Raji (cell line): ENCODE measurements around the gene HNRNPA3.

Experiments
- POLR2A ChIP-seq: IDR thresholded peaks from 2 replicates; pipeline ENCODE4 v1.6.1; 2011; ENCODE audit warnings: low read depth, low read length, control low read depth; ENCODE audit not compliant: insufficient read depth

HNRNPA3 gene

GRCh38 chr2:177180269-177181000 lies 32.2 kb upstream of the HNRNPA3 start:
- TF ChIP-seq POLR2A = no peak

- no peak for TF ChIP-seq POLR2A
Measured at GRCh38 chr2:177183860-177184259, 28.7 kb upstream of the HNRNPA3 start.

- TF ChIP-seq POLR2A = no peak
Measured at GRCh38 chr2:177184606-177185005, 28.0 kb upstream of the HNRNPA3 start.

DNA sequence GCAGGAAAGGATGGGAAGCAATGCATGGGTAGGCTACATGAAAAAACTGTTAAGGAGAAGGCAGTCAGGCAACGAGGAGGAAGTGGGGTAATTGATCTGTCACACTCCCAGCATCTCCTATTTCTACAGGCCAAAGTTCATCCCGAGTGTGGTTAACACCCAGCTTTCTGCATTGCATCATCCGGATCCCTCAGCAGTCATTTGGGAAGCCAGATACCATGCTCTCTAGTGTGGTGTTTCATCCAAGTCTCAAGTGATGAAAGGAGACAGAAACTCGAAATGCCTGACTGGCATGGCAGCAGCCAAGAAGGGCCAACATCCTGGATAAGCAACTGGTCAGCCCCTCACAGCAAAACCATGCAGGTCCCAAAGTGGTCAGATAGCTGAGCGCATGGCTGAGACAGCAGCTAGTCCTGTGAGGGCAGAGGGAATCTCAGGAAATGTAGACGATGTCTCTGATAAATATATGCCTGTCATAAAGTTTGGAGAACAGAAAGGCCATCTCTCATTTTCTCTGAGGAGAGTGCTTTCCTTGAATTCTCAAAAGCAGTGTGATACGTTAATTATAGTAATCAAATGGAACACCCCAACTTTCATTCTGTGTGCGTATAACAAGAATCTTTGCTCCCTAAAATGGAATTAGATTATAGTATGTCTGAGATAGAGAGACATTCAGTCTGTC lies 24.8 kb upstream of the HNRNPA3 start:
- TF ChIP-seq POLR2A = no peak

DNA sequence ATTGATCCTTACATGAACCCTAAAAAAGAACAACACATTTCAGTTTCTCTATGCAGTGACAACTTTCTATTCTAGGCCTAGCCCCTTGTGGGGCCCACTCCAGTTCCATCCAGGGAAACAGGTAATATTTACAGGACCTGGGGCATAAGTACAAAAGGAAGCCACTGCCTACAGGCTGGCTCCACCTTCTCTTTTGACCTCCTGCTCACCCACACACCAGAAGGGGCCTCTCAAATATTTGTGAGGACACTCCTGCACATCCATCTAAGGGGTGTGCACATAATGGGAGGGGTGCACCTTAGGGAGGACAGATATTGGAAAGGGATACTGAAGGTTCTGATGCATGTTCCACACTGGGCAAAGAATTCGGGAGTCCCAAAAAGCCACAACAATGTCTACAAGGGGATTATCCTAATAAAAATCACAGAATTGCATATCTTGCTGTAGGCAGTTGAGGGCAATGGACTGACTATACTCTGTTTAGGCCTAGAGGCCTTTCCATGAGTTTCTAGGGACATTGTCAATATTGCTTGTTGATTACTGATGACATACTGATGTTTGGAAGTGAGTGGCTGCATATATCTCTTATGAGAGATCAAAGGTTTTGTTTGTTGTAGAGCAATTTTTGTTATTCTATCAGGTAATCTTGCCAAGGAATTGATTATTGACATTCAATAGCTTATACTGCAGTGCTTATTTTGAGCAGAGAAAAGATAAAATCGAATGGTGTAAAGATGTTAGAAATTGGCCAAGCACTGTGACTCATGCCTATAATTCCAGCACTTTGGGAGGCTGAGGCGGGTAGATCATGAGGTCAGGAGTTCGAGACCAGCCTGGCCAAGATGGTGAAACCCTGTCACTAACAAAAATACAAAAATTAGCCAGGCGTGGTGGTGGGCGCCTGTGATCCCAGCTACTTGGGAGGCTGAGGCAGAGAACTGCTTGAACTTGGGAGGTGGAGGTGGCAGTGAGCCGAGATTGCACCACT lies 23.8 kb upstream of the HNRNPA3 start:
- TF ChIP-seq POLR2A = no peak

DNA sequence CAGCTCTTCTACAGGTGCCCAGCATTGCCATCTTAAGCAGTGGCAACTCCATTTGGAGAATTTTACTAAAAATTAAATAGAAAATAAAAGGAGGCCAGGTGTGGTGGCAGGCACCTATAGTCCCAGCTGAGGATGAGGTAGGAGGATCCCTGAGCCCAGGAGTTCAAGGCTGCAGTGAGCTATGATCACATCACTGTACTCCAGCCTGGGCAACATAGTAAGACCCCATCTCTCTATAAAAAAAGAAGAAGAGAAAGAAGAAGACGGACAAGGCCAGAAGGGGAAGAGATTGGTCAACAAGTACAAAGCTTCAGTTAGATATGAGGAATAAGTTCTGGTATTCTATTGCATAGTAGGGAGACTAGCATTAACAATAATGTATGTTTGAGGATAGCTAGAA lies 21.7 kb upstream of the HNRNPA3 start:
- no peak for TF ChIP-seq POLR2A

GRCh38 chr2:177192788-177193187 lies 19.8 kb upstream of the HNRNPA3 start:
- no peak for TF ChIP-seq POLR2A

DNA sequence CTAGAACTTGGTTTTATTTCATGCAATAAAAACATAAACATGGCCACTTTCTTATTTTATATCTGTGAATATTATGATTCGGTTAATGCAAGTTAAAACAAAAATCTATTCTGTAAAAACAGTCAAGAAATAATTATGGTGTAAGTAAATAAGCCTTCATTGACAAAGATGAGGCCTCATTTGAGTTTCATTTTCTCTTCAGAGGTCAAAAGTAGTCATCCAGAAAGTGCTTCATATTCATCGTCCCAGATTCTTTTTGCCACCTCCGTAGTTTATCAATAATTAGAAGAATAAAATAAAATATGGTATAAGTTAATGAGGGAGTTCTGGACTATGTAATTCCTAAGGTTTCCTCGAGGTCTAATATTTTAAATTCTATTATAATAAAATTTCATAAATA lies 19.4 kb upstream of the HNRNPA3 start:
- TF ChIP-seq POLR2A = no peak

GRCh38 chr2:177195194-177195593 lies 17.4 kb upstream of the HNRNPA3 start:
- no peak for TF ChIP-seq POLR2A

GRCh38 chr2:177201919-177202346 lies 10.7 kb upstream of the HNRNPA3 start:
- no peak for TF ChIP-seq POLR2A

- no peak for TF ChIP-seq POLR2A
Measured at GRCh38 chr2:177204417-177204816, 8.2 kb upstream of the HNRNPA3 start.

- TF ChIP-seq POLR2A = no peak
Measured at GRCh38 chr2:177207101-177207500, 5.5 kb upstream of the HNRNPA3 start.

- no peak for TF ChIP-seq POLR2A
Measured at GRCh38 chr2:177211169-177211568, 1.4 kb upstream of the HNRNPA3 start.

DNA sequence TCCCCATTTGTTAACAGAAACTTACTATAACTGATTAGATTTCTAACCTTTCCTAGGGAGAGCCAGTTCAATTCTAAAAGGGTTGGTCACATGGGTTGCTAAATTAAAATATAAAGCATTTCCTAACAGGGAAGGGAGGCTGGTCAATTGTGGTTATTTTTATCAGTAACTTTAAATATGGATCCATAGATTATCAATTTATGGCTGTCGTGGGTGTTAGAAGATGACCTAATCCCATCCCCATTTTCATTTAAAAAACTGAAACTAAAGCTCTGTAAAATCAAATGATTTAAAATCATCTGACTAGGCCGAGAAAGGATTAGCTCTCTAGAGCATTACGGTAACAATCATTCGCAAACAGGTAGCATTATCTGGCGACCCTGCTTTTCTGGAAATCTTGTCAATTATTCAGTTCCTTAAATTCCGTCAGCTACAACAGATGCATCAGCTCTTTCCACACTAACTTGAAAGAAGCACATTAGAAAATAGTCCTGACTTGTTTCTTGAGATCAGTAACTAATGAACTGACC lies 953 bp upstream of the HNRNPA3 start:
- TF ChIP-seq POLR2A = no peak
